ENCODE data around the gene GOLGA5.

DNA sequence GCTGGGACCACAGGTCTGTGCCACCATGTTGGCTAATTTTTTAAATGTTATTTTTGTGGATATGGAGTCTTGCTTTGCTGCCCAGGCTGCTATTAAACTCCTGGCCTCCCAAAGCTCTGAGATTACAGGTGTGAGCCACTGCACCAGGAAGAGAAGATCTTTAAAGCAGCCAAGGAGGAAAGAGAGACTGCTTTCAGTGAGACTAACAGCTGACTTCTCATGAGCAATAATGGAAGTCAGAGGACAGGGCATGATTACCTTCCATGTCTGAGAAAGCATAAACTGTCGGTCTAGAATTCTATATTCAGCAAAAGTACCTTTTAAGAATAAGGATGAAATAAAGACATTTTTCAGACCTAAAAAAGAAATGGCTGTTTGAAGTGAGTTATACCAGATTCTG lies 71.6 kb downstream of the GOLGA5 start:
- TF ChIP-seq CTCF (IDR thresholded peaks at IDR 0.05) (no peak), POLR2AphosphoS5 (IDR thresholded peaks at IDR 0.05) (no peak)

All from upper lobe of left lung (tissue), 4 donors.